Chondrocyte (in vitro differentiated cells): ENCODE data around the gene ALDH8A1. TPM values are rescaled to one million over a fixed set of nuclear protein-coding genes. Genes with fewer than 3 reads are reported as not detected.

Experiments used
- DNase-seq: peaks from one replicate; pipeline ENCODE4 v3.0.0; 2021; ENCODE audit warnings: mixed read lengths, low spot score
- H3K27ac Mint-ChIP-seq: one replicate; pipeline ENCODE4 v1.8.0; 2021; ENCODE audit warnings: mild to moderate bottlenecking, moderate library complexity, mixed read lengths; ENCODE audit not compliant: unreplicated experiment
- H3K27me3 Mint-ChIP-seq: 2 replicates; pipeline ENCODE4 v1.8.0; 2021; ENCODE audit warnings: low read depth, mixed read lengths
- H3K36me3 Mint-ChIP-seq: 2 replicates; pipeline ENCODE4 v1.8.0; 2021; ENCODE audit warnings: low read depth, mixed read lengths
- H3K4me1 Mint-ChIP-seq: 2 replicates; pipeline ENCODE4 v1.8.0; 2021; ENCODE audit warnings: low read depth, mild to moderate bottlenecking, mixed read lengths
- H3K4me3 Mint-ChIP-seq: one replicate; pipeline ENCODE4 v1.8.0; 2021; ENCODE audit warnings: mild to moderate bottlenecking, moderate library complexity, mixed read lengths; ENCODE audit not compliant: unreplicated experiment
- H3K9me3 Mint-ChIP-seq: 2 replicates; pipeline ENCODE4 v1.8.0; 2021; ENCODE audit warnings: low read depth, mixed read lengths
- CTCF ChIP-seq: fragments of 200-600 bp; sonication (generic); IDR thresholded peaks from 2 replicates; pipeline ENCODE4 v1.5.0; 2021; ENCODE audit warnings: antibody characterized with exemption, mild to moderate bottlenecking, moderate library complexity
- microRNA-seq: library from miRNA; unstranded; fragments of <30 nt; microRNA quantifications from one replicate; pipeline ENCODE4 v1.2.0, GENCODE V29; 2020; ENCODE audit warnings: borderline number of aligned reads
- total RNA-seq: library from RNA; stranded (reverse); gene quantifications from 3 replicates; pipeline ENCODE4 v1.2.1, GENCODE V29; 2021

ALDH8A1 gene
- total RNA-seq, 1 donor from 2014 or later = 0.40 TPM

- Mint-ChIP-seq H3K4me1 (peaks cover 10% of the 10 kb centered on the region), H3K27ac (no peak overlapping the region), H3K9me3 (no peaks in the 10 kb centered on the region), H3K4me3 (no peak overlapping the region), H3K27me3 (no peaks in the 10 kb centered on the region), H3K36me3 (no peaks in the 10 kb centered on the region)
- no peak for DNase-seq
- no peak for TF ChIP-seq CTCF
Observed at GRCh38 chr6:134873500-134874388, 76.2 kb downstream of the ALDH8A1 start.

- no peaks in the 10 kb centered on the region for H3K36me3 Mint-ChIP-seq
- H3K4me3 Mint-ChIP-seq = no peak overlapping the region
- H3K9me3 Mint-ChIP-seq = no peaks in the 10 kb centered on the region
- DNase-seq = no peak
- no peaks in the 10 kb centered on the region for H3K27me3 Mint-ChIP-seq
- H3K4me1 Mint-ChIP-seq = no peaks in the 10 kb centered on the region
- TF ChIP-seq CTCF = no peak
- no peak overlapping the region for H3K27ac Mint-ChIP-seq
Observed at GRCh38 chr6:134870677-134871498, 79.0 kb downstream of the ALDH8A1 start.

- no peak for TF ChIP-seq CTCF
- no peak for DNase-seq
- Mint-ChIP-seq H3K4me1 (no peaks in the 10 kb centered on the region), H3K27me3 (no peaks in the 10 kb centered on the region), H3K9me3 (no peaks in the 10 kb centered on the region), H3K27ac (no peak overlapping the region), H3K4me3 (no peak overlapping the region), H3K36me3 (no peaks in the 10 kb centered on the region)
Observed at GRCh38 chr6:134868812-134869211, 81.1 kb downstream of the ALDH8A1 start.

Small RNA genes lying within 50 kb of the gene (microRNA-seq; reads per million reads assigned to microRNA genes)
- gene MIR3662 = not detected

Other genes with a start within 250 kb of the ALDH8A1 start
- gene HBS1L, start 104.7 kb upstream of the ALDH8A1 start, total RNA-seq = 69.3 to 72.8 TPM (median 70.4 TPM) in 3 replicates
- 0.13 to 0.51 TPM (median 0.20 TPM) in 3 replicates for gene MYB, start 231.2 kb upstream of the ALDH8A1 start, total RNA-seq